ENCODE data around the gene SGTA.

Gene SGTA

DNA sequence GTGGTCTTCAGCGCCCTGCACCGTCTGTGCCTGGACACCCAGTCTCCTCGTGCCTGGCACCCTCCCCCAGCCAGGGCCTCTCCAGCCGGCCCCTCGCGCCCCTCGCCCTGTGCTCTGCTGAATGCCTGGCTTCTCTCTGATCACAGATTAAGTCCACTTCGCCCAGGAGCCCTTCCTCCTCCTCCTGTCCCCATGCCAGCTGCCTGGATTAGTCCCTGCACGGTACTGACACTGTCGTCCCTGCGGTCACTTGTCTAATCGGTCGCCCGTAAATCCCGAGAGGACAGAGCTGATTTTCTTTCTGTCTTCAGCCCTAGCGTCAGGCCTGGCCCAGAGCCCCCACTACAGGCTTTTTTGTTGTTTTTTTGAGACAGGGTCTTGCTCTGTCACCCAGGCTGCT lies 8.8 kb upstream of the SGTA start:
- TF ChIP-seq ZNF274 (IDR thresholded peaks at IDR 0.05; ENCODE audit: low read depth, low read length), result no peak

DNA sequence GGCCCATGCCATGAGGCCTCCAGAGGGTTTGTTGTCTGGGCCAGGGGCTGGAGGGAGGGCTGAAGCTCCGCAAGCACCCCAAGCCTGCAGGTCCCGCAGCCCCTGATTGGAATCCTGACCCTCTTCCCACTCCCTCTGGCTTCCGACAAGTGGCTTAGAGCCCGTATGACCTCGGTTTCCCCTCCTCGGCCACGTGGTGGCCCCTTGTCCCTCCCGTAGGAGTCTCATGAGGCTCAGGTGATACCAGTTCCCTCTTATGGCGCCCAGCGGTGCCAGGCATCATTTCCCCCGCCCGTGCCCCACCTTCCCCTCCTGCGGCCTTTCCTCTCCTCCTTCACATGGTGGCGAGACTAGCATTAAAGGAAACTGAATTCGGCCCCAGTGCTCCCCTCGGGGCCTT lies 8.4 kb upstream of the SGTA start:
- TF ChIP-seq ZNF274 (IDR thresholded peaks at IDR 0.05; ENCODE audit: low read depth, low read length), result no peak
- no peak overlapping the region for H3K4me3 ChIP-seq (ENCODE audit: low read length)

More for the DNA sequence above, 8.8 kb upstream of the SGTA start:
- H3K4me3 ChIP-seq (ENCODE audit: low read length), result no peak overlapping the region

DNA sequence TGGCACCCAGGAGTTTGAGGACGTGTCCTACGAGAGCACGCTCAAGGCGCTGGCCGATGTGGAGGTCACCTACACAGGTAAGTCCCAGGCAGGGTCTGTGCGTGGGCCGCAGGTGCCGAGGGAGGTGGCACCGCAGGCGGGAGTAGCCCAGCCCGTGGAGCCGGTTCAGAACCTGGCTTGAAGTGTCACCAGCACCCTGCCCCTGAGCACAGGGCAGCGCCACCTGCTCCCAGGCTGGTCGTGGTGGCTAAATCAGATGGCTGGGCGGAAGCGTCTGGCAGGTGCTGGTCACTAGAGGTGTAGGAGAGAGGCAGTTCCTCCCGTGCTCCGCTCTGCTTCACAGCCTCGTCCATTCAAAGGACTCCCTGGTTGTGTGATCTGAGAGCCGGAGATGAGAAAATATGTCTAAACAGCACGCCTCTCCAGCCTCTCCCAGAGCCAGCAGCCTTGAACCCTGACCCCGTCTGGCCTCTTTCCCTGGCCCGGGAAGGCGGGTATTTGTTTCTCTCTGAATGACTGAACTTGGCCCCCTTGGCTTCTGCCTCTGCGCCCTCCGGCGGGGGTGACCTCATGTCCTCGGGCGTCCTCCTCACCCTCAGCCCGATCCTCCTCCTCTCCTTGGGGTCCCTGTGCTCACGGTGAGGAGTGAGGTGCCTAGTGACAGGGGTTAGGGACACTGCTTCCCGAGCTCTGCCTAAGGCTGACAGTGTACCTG lies 7.6 kb upstream of the SGTA start:
- TF ChIP-seq ZNF274 (IDR thresholded peaks at IDR 0.05; ENCODE audit: low read depth, low read length), result no peak
- H3K4me3 ChIP-seq (ENCODE audit: low read length), result no peak overlapping the region

DNA sequence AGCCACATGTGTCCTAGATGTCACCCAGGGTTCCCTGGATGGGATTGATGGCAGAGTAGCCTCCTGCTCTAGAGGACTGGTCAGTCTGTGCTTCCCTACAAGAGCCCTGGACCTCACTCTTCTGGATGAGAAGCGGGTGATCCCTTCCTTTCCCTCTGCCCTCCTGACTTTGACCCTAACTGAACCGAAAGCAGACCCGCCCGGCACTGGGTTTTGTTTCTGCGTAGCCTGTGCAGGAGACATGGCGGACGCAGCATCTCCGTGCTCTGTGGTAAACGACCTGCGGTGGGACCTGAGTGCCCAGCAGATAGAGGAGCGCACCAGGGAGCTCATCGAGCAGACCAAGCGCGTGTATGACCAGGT lies 7.1 kb upstream of the SGTA start:
- H3K4me3 ChIP-seq (ENCODE audit: low read length), result no peak overlapping the region
- no peak for TF ChIP-seq ZNF274 (IDR thresholded peaks at IDR 0.05; ENCODE audit: low read depth, low read length)

DNA sequence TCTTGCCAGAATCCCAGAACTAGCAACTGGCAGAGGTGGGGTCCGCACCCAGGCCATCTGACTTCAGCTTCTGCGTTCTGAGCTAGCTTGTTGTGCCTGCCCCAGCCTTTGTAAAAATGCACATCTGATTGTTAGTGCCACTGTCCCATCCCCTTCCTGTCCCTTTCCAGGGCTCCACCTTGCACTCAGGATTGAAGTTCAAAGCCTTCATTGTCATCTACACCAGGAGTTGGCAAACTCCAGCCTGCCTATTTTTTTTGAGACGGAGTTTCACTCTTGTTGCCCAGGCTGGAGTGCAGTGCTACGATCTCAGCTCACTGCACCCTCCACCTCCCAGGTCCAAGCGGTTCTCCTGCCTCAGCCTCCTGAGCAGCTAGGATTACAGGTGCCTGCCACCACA lies 5.2 kb upstream of the SGTA start:
- no peak overlapping the region for H3K4me3 ChIP-seq (ENCODE audit: low read length)
- no peak for TF ChIP-seq ZNF274 (IDR thresholded peaks at IDR 0.05; ENCODE audit: low read depth, low read length)

DNA sequence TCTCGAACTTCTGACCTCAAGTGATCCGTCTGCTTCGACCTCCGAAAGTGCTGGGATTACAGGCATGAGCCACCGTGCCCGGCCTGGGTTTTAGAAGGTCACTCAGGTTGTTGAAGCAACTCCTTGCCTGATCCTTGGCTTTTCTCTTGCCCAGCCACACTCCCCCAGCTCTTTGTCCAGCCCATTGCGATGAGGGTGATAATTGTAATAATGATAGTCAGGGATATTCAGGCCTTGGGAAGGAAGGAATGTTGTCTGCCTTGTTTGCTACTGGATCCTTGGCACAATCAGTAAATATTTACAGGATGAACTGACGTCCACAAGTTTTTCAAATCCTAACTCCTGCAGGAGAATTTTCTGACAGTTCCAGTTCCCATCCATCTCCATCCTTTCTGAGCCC lies 4.0 kb upstream of the SGTA start:
- TF ChIP-seq ZNF274 (IDR thresholded peaks at IDR 0.05; ENCODE audit: low read depth, low read length), result no peak
- H3K4me3 ChIP-seq (ENCODE audit: low read length), result no peak overlapping the region

DNA sequence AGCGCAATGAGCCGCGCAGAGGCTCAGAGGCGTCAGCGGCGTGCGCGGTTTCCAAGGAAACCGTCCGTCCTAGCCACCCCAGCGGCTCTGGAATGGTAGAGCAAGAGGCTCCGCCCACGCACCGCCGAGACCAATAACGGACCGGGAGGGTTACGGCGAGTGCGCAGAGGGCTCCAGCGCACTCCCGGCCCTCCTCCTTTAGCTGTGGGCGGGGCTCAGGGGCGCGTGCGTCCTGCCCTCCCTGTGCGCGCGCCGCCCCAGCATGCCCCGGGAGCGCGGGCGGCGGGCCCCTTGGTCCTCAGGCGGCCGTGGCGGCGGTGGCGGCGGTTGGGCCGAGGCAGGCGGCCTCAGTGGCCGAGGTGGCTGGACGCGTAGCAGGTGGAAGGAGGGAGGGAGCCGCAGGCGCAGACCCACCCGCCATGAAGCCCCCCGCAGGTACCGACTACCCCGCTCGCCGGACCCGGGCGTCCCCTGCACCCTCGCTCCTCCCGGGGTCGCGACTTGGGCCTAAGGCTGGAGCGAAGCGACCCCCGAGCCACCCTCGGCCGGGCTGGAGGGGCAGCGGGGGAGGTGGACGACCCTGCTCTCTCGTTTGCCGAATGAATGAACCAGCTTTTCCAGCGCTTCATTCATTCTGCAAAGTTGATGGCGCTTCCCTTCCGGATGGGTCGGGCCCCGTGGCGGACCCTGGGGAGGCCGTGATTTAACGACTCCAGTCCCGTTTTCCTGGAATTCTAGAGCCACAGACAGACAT lies 2.3 kb upstream of the SGTA start, which contains the start of gene THOP1:
TSS of gene THOP1 (plus strand) at position 260 of the 754 bp plus-strand sequence. CDS start at position 420, 160 bp downstream.
- no peak for TF ChIP-seq ZNF274 (IDR thresholded peaks at IDR 0.05; ENCODE audit: low read depth, low read length)
- peak within 1 kb of the TSS; percentile 94 for H3K4me3 ChIP-seq (ENCODE audit: low read length)

DNA sequence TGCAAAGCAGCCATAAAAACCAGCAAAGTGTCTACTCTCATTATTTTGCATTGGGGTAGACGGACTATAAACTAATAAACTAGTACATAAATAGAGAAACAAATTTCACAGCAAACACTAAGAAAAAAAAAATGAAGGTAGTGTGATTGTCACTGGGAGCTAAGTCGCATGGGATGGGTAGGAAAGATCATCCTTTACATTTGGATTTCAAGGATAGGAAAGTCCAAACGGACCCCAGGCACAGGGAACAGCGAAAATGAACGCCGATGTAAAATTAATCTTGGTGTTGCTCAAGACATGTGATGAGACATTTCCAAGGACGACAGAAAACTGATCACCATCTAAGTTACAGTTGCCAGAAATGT lies 690 bp upstream of the SGTA start:
- TF ChIP-seq ZNF274 (IDR thresholded peaks at IDR 0.05; ENCODE audit: low read depth, low read length), result no peak
- H3K4me3 ChIP-seq (ENCODE audit: low read length), result no peak overlapping the region

DNA sequence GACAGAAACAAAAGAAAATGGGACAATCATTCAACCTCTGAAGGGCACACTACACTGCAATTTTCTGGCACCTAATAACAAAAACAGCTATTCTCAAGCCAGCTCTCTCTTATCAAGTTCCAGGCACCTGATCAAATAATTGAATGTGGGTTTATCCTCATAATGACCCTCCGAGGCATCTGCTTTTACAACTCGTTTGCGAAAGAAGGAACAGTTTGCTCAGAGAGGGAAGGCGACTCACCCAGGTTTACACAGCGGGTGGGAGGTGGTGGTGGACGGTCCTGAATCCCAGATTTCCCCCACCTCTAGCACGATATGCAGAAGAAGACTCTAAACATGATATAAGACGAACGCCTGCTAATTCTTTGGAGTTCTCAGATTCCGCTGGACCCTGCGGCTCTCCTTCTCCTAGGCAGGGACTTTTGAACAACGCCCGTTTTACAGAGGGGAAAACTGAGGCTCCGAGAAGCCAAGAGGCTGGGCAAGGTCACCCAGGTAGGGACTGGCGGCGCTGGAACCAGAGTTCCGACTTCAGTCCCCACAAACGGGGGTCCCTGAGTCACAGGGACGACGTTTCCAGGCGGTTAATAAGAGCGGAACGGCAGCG lies 641 bp downstream of the SGTA start:
- TF ChIP-seq ZNF274 (IDR thresholded peaks at IDR 0.05; ENCODE audit: low read depth, low read length), result no peak

DNA sequence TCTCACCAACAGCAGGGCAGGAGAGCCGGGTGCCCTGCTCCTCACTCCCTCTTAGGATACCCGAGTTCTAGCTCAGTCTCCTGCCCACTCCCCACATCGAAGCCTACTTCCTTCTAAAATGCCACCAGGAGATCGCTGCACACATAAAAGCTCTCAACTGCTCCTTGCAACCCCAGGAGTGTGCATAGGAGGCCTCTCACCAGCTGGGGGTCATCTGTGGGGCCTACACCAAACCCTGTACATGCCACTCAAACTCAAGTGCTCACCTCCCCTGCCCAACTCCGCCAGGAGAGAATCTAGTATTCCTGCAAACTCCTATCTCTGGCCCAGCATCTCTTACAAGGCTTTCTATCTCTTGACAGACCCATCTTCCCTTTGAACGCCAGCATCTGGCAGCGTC lies 2.8 kb downstream of the SGTA start:
- no peak for TF ChIP-seq ZNF274 (IDR thresholded peaks at IDR 0.05; ENCODE audit: low read depth, low read length)
- H3K4me3 ChIP-seq (ENCODE audit: low read length), result no peak overlapping the region

More for the DNA sequence above, 641 bp downstream of the SGTA start:
- H3K4me3 ChIP-seq (ENCODE audit: low read length), result peak overlapping the region; percentile 63

DNA sequence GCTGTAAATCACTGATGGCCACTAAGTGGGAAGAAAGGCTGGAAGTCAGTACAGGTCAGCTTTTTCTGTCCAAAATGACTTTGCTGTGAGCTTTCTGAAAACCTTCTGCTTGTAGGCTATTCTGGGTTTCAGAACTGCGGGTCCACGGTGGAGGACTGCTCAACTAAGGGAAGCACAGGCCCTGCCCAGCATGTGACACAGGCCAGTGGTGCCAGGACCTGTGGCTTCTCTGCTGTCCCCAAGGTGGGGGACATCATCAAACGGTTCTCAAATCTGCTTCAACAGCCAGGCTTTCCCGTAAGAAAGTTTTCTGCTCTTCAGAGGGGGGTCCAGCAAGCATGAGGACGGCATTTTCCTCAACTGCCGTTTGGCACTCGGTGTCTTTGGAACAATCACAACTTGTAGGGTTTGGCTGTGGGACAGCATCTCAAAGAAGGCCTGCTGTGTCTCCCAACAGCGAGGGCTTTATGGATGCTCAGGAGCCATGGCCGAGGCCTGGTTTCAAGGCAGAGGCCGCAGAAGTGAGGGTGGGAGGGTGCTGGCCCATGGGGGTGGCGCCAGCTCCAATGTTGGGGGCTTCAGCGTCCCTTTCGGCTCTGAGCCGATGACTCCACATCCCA lies 3.8 kb downstream of the SGTA start:
- H3K4me3 ChIP-seq (ENCODE audit: low read length), result no peak overlapping the region
- TF ChIP-seq ZNF274 (IDR thresholded peaks at IDR 0.05; ENCODE audit: low read depth, low read length), result no peak

DNA sequence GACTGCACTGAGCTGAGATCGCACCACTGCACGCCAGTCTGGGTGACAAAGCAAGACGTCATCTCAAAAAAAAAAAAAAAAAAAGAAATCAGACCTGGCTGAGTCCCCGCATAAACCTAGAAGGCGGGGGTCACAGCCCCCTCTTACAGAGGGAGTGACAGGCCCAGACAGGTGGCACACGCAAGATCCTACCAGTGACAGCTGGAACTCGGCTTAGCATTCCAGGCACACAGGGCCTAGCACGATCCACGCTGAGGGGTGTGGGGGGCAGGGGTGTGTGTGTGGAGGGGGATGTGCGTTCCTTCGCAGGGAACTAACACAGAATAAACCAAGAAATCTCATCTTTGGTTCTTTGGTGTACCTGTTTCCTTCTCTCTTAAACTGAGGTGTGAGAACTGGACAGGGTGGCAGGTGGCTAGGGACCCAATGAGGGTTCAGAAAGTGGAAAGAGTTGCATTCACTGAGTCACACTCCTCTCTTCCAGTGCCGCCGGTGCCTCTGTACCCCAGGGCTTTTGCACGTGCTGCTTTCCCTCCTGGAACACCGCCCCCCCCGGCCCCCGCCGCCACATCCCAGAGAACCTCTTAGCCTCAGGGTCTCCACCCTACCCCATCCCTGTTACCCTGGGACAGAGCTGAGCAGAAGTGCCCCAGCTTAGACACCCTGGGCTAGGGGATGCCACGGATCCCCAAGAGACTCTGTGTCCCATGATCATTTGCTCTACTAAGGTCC lies 5.0 kb downstream of the SGTA start:
- no peak for TF ChIP-seq ZNF274 (IDR thresholded peaks at IDR 0.05; ENCODE audit: low read depth, low read length)

DNA sequence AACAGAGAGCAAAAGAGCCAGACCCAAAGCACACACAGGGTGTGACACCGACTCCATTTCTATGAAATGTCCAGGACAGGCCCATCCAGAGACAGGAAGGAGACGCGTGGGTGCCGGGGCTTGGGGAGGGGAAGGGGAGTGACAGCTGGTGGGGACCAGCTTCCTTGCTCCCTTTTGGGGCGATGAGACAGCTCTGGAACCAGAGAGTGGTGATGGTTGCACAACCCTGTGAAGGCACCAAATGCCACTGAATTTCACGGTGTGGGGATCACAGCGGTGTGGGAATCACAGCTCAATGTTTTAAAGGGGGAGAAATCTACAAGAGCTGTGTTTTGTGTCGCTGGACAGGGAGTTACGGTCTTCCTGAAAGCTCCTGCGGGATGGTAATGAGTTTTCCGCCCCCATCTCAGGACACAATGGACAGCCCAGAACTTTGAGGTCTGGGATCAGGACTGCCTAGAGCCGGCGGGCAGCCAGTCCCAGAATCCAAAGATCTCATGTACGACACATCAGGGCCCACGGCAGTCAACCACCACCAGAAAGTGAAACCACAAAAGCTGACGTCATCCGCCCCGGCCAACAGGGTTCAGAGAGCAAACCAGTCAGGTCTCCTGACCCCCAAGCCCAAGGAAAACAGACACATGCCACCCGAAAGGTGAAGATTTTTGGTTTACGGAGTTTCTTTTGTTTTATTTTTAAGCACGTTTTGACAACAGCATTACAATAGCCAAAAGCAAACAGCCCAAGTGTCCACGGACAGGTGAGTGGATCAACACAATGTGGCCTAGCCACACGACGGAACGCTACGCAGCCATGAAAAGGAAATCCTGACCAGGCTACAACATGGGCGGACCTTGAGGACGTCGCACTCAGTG lies 7.3 kb downstream of the SGTA start:
- peak overlapping the region; percentile 5; the same call in 1 of the 2 replicates for H3K4me3 ChIP-seq (ENCODE audit: low read length)
- TF ChIP-seq ZNF274 (IDR thresholded peaks at IDR 0.05; ENCODE audit: low read depth, low read length), result no peak

More for the DNA sequence above, 5.0 kb downstream of the SGTA start:
- H3K4me3 ChIP-seq (ENCODE audit: low read length), result no peak overlapping the region
